ENCODE measurements around the gene ARHGAP26.

The ARHGAP26 gene

GRCh38 chr5:142792865-142793232 lies 22.7 kb downstream of the ARHGAP26 start:
- TF ChIP-seq, protein P1, sequence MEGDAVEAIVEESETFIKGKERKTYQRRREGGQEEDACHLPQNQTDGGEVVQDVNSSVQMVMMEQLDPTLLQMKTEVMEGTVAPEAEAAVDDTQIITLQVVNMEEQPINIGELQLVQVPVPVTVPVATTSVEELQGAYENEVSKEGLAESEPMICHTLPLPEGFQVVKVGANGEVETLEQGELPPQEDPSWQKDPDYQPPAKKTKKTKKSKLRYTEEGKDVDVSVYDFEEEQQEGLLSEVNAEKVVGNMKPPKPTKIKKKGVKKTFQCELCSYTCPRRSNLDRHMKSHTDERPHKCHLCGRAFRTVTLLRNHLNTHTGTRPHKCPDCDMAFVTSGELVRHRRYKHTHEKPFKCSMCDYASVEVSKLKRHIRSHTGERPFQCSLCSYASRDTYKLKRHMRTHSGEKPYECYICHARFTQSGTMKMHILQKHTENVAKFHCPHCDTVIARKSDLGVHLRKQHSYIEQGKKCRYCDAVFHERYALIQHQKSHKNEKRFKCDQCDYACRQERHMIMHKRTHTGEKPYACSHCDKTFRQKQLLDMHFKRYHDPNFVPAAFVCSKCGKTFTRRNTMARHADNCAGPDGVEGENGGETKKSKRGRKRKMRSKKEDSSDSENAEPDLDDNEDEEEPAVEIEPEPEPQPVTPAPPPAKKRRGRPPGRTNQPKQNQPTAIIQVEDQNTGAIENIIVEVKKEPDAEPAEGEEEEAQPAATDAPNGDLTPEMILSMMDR (IDR thresholded peaks at IDR 0.05) = no peak

- TF ChIP-seq, protein P1 (IDR thresholded peaks at IDR 0.05) = no peak
These were observed 24.4 kb downstream of the ARHGAP26 start for GRCh38 chr5:142794537-142794936.

- TF ChIP-seq, protein P1 (IDR thresholded peaks at IDR 0.05) = no peak
These were observed 25.1 kb downstream of the ARHGAP26 start for GRCh38 chr5:142795251-142795650.

DNA sequence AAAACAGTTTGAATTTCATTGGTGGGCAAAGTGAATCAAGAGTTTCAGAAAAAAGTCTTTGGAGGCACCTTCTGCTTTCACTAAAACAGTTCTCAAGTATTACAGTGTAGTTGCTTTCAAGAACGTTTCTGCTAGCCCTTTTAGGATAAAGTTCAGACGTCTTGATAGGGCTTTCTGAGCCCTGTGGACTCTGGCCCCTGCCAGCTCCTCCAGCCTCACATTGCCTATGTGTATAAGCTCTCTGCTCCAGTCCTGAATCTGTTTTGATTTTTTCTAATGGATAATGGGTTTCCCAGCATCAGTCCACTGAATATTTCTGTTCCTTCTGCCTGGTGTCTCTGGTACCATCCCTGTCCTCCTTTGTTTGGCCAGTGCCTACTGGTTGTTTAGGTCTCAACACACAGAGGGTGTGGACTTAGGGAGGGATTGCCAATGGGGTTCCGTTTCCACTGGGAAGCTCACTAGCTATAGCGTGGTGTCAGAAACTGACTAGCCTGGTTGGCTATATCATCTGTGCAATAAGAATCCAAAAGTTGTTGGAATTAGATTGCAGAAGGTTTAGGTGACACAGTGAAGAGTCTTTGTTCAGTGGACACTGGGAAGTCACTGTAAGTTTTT lies 26.4 kb downstream of the ARHGAP26 start:
- TF ChIP-seq, protein P1 (IDR thresholded peaks at IDR 0.05) = no peak

GRCh38 chr5:142797420-142797819 lies 27.2 kb downstream of the ARHGAP26 start:
- TF ChIP-seq, protein P1 (IDR thresholded peaks at IDR 0.05) = no peak

DNA sequence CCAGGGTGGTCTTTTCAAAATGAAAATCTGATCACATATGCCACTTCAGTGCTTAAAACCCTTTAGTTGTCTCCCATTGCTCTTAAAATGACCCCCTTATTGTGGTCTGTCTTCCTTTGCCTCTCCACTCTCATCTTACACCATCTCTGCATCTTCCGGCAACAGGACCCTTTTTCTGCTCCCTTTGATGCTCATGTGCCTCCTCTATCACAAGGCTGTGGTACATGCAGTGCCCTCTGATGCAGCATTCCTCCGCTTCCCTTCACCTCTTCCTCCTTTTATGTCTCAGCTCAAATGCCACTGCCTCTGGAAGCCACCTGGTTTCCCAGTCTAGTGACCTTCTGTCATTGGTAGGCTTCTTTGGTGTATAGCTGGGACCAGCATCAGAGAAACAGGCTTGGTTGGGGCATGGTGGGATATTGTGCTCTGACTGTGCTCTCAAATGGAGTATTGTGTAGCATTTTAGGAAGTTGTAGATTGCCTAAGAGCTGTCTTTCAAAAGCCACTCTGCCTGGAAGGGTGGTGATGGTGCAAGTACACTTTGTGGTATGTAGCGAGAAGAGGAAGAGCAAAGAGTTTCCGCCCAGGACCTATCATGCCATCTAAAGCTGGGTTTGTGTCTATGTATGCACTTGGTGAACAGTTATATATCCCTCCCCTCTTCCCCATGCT lies 28.1 kb downstream of the ARHGAP26 start:
- TF ChIP-seq, protein P1 (IDR thresholded peaks at IDR 0.05) = no peak

DNA sequence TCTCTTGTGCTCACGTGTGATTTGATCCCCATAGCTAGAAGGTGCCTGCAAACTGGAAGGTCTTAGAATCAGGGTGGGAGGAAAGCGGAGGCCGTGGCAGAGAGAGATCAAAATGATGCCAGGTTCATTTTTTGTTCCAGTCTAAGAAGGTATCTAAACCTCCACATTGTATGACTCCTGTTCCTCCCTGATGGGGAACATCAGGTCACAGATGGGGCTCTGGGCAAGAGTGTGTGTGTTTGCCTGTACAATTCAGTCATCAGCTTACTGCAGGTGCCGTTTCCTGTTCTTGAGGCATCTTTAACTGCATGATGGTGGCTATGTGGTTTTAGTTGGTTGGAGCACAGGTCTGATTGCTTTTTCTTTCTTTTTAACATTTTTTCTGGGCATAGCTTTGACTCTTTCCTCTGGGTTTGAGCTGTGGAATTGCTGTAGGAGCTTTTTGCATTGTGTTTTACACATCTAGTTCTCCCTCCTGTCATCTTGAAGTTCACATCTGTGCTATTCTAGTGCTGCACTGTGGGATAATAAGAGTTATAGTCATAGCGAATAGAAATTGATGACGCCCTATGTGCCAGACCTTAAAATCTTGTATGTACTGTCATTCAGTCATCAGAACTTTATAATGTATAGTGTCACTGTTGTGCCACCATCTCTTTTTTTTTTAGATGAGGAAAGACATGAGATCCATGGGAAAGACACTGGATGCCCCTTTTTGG lies 30.8 kb downstream of the ARHGAP26 start:
- TF ChIP-seq, protein P1 (IDR thresholded peaks at IDR 0.05) = no peak
